ENCODE results near the gene FHL5.

Gene FHL5

GRCh38 chr6:96652552-96652951 is 89.6 kb downstream of the FHL5 start:
- Histone ChIP-seq H3K36me3 (ENCODE audit: insufficient read depth, low read length) (no peaks in the 10 kb centered on the region), H3K4me3 (ENCODE audit: low read depth in 1 of 2, low read length in 2 of 2) (no peak overlapping the region), H3K9ac (ENCODE audit: low read length) (no peak overlapping the region), H3K27me3 (ENCODE audit: control insufficient read depth in 1 of 2, insufficient read depth in 2 of 2, low read length in 2 of 2) (no peaks in the 10 kb centered on the region), H3K9me3 (ENCODE audit: low read length) (no peaks in the 10 kb centered on the region), H3K27ac (ENCODE audit: low read depth, low read length) (no peak overlapping the region), H3K4me1 (ENCODE audit: insufficient read depth, low read length) (no peaks in the 10 kb centered on the region)

DNA sequence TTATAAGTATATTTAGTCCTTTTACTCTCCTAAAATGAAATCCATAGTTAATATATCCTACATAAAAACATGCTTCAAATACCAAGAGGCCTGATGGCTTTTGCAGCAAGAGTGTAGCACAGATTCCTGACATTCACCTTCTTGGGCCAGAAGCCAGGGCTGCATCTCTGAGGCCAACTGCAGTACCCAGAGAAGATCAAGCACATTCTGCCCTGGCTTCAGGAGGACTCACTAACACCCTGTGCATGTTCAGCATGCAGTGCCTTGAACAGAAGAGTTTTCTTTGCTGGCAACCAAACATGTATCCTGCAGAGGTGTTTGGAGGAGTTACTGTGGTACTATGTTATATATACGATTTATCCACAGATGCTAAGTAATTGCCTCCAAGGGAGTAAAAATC is 90.3 kb downstream of the FHL5 start:
- H3K4me1 ChIP-seq (ENCODE audit: insufficient read depth, low read length): no peaks in the 10 kb centered on the region

DNA sequence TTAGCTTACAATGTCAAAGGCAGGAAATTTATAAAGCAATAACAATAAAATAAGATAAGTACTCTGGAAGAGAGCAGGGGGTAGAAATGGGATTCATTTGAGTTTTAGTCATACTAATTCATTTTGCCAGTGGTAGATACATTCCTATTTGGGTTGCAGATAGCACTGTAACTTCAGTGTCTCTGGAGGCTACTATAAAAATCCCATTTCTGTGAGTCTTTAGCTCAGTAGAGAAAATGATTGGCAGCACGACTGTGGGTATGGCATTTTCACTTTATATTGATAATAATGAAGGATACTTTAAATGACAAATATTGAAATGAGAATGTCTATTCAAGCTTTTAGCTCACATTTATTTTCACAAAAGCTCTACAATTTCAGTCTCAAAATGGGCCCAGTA is 93.6 kb downstream of the FHL5 start:
- Histone ChIP-seq H3K27me3 (ENCODE audit: control insufficient read depth in 1 of 2, insufficient read depth in 2 of 2, low read length in 2 of 2) (no peaks in the 10 kb centered on the region), H3K9ac (ENCODE audit: low read length) (no peak overlapping the region), H3K36me3 (ENCODE audit: insufficient read depth, low read length) (no peaks in the 10 kb centered on the region), H3K4me1 (ENCODE audit: insufficient read depth, low read length) (no peaks in the 10 kb centered on the region), H3K9me3 (ENCODE audit: low read length) (no peaks in the 10 kb centered on the region), H3K27ac (ENCODE audit: low read depth, low read length) (no peak overlapping the region), H3K4me3 (ENCODE audit: low read depth in 1 of 2, low read length in 2 of 2) (no peak overlapping the region)

More for the DNA sequence above, 90.3 kb downstream of the FHL5 start:
- Histone ChIP-seq H3K9ac (ENCODE audit: low read length) (no peak overlapping the region), H3K27me3 (ENCODE audit: control insufficient read depth in 1 of 2, insufficient read depth in 2 of 2, low read length in 2 of 2) (no peaks in the 10 kb centered on the region), H3K27ac (ENCODE audit: low read depth, low read length) (no peak overlapping the region), H3K36me3 (ENCODE audit: insufficient read depth, low read length) (no peaks in the 10 kb centered on the region), H3K9me3 (ENCODE audit: low read length) (no peaks in the 10 kb centered on the region), H3K4me3 (ENCODE audit: low read depth in 1 of 2, low read length in 2 of 2) (no peak overlapping the region)

GRCh38 chr6:96657344-96657743 is 94.4 kb downstream of the FHL5 start:
- H3K9ac ChIP-seq (ENCODE audit: low read length): no peak overlapping the region
- no peak overlapping the region for H3K27ac ChIP-seq (ENCODE audit: low read depth, low read length)
- no peak overlapping the region for H3K4me3 ChIP-seq (ENCODE audit: low read depth in 1 of 2, low read length in 2 of 2)
- no peaks in the 10 kb centered on the region for H3K27me3 ChIP-seq (ENCODE audit: control insufficient read depth in 1 of 2, insufficient read depth in 2 of 2, low read length in 2 of 2)
- no peaks in the 10 kb centered on the region for H3K4me1 ChIP-seq (ENCODE audit: insufficient read depth, low read length)
- H3K9me3 ChIP-seq (ENCODE audit: low read length): no peaks in the 10 kb centered on the region
- no peaks in the 10 kb centered on the region for H3K36me3 ChIP-seq (ENCODE audit: insufficient read depth, low read length)

GRCh38 chr6:96659084-96659845 is 96.3 kb downstream of the FHL5 start:
- no peaks in the 10 kb centered on the region for H3K9me3 ChIP-seq (ENCODE audit: low read length)
- H3K4me1 ChIP-seq (ENCODE audit: insufficient read depth, low read length): no peaks in the 10 kb centered on the region
- H3K27ac ChIP-seq (ENCODE audit: low read depth, low read length): no peak overlapping the region
- H3K27me3 ChIP-seq (ENCODE audit: control insufficient read depth in 1 of 2, insufficient read depth in 2 of 2, low read length in 2 of 2): no peaks in the 10 kb centered on the region
- H3K4me3 ChIP-seq (ENCODE audit: low read depth in 1 of 2, low read length in 2 of 2): no peak overlapping the region
- no peaks in the 10 kb centered on the region for H3K36me3 ChIP-seq (ENCODE audit: insufficient read depth, low read length)
- H3K9ac ChIP-seq (ENCODE audit: low read length): no peak overlapping the region
